NCI-H1436 treated with DMSO at 0.1 percent for 48 hours (cell line): ENCODE results near the gene GCSAM.
A peak's percentile ranks its signal among the peaks of the same experiment; 100 is the strongest.

Experiments
- DNase-seq: peaks from one replicate; lab custom pipeline; 2025; lab: John Stamatoyannopoulos, UW

GCSAM gene

DNA sequence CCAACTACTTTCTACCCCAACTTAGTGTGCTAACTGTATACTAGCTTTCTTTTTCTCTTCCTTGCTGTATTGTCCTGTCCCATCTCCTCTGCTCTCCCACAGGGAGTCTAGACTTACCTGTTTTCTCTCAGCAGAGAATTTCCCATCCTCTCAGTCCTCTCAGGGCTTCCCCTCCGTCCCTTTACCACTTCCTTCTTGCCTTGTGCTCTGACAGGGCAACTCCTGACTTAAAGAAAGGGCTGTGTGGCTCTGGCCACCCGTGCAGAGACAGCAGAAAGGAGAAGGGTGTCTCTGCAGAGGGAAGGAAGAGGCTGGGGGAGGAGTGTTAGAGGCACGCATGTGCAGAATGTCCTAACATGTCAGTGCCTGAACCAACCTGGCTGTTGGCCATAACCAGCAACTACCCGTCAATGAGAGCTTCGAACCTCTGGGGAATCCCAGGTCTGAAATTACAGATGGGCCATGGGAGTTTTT is at the start of gene GCSAM:
GCSAM (minus strand) TSS at position 274 of the 474 bp plus-strand sequence; CDS start at position 146, 128 bp downstream.
- DNase-seq, result peak; percentile 59

DNA sequence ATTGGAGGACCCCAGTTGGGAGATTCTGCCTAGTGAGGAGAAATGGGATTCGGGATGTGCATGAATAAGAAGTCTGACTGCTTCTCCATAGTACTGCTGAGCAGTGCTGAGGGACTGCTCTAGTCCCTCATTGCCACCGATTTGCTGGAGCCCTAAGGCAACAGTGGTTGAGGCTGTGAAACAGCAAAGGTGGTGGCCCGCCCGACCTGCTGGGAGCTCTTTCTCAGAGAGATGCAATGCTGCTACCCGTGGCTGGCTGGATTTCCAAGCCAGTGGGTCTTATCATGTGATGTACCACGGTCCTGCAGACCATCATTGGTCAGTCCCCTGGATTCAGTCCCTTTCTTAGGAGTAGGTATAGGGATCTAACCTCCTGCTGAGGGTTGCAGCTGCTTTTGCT is 42.6 kb upstream of the GCSAM start:
- DNase-seq, result no peak

- no peak for DNase-seq
Measured at GRCh38 chr3:112175037-112175436, 42.0 kb upstream of the GCSAM start.

GRCh38 chr3:112171144-112171543 is 38.1 kb upstream of the GCSAM start:
- DNase-seq, result no peak

GRCh38 chr3:112170046-112170445 is 37.0 kb upstream of the GCSAM start:
- DNase-seq, result no peak

- no peak for DNase-seq
Measured at GRCh38 chr3:112167758-112168157, 34.7 kb upstream of the GCSAM start.

- DNase-seq, result no peak
Measured at GRCh38 chr3:112149136-112149535, 16.1 kb upstream of the GCSAM start.

DNA sequence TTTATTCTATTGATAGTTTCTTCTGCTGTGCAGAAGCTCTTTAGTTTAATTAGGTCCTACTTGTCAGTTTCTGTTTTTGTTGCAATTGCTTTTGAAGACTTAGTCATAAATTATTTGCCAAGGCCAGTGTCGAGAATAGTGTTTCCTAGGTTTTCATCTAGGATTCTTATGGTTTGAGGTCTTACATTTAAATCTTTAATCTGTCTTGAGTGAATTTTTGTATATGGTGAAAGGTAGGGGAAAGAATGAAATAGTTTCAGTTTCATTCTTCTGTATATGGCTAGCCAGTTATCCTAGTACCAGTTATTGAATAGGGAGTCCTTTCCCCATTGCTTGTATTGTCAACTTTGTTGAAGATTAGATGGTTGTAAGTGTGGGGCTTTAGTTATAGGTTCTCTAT is 10.6 kb upstream of the GCSAM start:
- no peak for DNase-seq

GRCh38 chr3:112143251-112143650 is 10.2 kb upstream of the GCSAM start:
- DNase-seq, result no peak

DNA sequence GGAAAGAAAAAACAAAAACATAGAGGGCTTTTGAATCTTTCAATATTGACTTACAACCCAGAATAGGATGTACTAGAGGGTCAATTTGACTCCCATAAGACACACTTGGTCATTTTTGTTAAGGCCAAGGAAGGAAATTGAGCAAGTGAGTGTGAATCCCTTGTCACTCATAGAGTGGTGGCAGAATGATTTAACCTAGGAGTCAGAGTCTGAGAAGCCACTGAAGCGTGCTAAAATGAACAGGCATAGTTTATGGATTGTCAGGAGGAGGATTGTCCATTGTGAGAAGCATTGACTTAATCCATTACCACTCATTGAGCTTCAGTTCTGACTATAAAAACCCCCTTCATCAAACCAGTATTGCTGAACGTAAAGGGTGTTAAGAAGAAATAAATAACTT is 8.2 kb upstream of the GCSAM start:
- no peak for DNase-seq

DNA sequence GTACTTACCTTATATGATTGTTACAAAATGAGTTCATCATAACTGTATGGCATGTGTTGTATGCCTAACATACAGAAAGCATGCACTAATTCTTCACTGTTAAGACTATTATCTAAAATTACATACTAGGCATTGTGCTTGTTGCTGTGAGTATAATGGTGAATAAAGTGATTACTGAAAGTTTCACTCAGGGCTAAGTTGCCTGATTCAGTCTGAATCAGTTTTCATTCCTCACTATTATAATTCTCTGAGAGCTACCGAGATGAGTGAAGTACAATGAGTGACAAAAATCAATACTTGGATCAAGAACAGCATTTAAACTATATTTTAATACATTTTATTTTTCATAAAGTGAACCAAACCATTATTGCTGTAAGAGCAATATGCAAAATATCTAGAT is 7.5 kb upstream of the GCSAM start:
- no peak for DNase-seq

- DNase-seq, result no peak
Measured at GRCh38 chr3:112138219-112138969, 5.3 kb upstream of the GCSAM start.

DNA sequence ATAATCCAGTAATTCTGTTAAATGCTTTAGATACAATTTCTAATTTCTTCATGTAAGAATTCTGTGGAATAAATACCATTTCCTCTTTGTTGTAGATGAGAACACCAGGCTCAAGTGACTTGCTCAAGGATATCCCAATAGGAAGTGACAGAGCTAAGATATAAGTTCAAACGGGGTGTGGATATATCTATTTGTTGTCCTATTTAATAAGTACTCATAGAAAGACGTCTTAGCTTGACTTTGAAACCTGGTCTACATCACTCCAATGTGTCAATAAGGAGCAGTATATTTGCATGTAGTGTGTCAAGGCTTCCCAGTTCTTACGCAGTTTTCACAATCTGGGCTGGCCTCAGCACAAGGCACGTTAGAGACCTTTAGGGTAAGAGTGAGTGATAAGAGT is 4.7 kb upstream of the GCSAM start:
- DNase-seq, result no peak

GRCh38 chr3:112136959-112137693 is 4.1 kb upstream of the GCSAM start:
- DNase-seq, result peak; percentile 30

DNA sequence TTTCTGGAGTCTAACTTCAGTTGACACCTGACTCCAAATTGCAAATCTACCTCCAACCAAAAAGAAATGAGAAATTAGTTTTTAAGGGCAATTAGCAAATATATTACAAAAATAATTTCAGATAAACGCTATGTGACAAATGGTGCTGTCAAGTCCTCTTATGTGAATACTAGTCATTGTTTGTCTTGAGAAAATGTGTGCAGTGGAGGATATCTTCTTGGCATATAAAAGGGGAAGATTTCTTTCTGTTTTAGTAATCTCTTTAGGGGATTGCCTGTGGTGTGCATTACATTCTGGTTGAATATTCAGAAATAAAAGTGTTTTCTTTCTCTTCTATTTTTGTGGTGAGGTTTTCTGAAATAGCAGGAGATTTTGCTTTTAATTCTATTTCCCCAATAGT is 3.0 kb upstream of the GCSAM start:
- no peak for DNase-seq

DNA sequence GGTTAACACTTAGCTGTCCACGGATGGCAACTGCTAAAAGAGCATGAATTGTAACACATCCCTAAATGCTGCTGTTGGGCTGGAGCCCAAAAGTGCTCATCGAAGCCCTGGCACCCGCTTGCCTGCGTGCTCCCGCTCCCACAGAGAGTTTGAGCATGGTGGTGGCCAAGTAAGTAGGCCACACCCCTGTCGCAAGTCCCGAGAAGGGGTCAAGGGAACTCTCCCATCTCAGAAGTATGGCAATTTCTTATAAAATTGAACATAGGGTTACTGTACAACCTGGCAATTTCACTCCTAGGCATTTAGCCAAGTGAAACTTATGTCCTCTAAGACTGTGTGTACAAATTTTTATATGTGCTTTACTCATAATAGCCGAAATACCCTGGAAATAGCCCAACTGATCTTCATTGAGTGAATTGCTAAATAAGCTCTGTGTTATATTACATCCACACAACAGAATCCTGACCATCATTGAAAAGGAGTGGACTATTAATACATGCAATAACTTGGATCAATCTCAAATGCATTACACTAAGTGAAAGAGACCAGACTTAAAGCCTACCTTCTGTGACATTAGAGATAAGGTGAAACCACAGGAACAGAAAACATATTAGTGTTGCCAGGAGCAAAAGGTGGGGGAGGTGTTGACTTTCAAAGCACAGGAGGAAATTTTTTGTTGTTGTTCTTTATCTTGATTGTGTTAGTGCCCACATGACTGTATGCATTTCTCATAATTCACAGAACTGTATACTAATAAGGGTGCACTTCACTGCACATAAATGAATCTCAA is 1.5 kb upstream of the GCSAM start:
- DNase-seq, result no peak

GRCh38 chr3:112133626-112134334 is 732 bp upstream of the GCSAM start:
- no peak for DNase-seq

DNA sequence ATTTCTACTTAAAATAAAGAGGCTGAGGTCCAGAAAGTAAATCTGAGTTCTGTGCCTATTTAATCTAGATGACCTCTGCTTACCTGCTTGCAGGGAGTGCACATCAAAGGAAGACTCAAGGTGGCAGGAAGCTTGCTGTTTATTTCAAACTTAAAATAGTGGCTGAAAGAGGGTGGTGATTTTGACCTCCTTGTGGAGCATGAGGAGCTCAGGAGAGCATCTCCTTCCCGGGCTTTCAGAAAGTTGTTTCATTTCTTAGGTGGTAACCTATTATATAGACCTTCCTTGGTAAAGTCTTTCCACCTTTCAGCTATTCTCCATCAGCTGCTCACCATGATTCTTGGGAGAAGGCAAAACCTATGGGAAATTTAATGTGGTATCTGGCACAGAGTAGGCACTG is 494 bp downstream of the GCSAM start:
- DNase-seq, result no peak

- no peak for DNase-seq
Measured at GRCh38 chr3:112132088-112132487, 960 bp downstream of the GCSAM start.

DNA sequence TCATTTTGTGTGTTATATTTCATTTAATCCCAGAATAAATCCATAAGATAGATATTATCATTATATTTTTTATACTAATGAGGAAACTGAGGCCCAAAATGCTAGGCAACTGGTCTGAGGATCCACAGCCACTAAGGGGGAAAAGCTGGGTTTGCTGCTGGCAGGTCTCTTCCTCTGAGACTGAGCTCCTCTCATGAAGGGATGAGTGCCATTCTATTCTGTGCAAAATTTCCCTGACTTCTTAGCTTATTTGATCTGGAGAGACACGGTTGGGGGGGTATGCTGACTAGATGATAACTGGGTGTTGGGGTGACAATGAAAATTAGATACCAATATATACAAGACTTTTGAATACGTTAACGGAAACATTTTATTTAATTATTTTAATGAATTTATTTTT is 1.9 kb downstream of the GCSAM start:
- DNase-seq, result no peak

GRCh38 chr3:112130638-112130993 is 2.4 kb downstream of the GCSAM start:
- DNase-seq, result no peak
